GM21367 (cell line): Measurements from ENCODE around the gene NTRK2.
A peak's percentile ranks its signal among the peaks of the same experiment; 100 is the strongest.

ENCODE experiments used
- ATAC-seq: cut with Tn5 transposase; IDR thresholded peaks from one replicate; pipeline ENCODE4 v1.9.1; 2021; ENCODE audit not compliant: unreplicated experiment

The NTRK2 gene

GRCh38 chr9:85004818-85005413 lies 335.4 kb downstream of the NTRK2 start:
- no peak for ATAC-seq

DNA sequence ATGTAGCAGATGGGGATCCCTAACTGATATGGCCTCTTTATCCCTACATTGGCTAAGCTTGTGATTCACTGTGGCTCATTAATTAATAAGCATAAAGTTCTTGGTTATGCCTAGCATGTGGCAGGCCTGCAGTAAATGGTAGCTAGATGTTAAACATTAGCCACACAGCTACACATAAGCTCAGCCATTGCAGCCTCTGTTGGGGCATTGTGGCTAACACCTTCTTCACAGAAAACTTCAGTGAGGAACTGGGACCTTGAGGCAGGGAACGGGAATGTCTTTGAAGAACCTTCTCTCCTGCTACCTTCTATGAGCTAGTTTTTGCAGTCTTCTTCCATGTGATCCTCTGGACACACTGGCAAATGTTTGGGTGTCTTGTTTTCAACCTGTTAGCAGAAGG lies 338.2 kb downstream of the NTRK2 start:
- ATAC-seq: no peak

DNA sequence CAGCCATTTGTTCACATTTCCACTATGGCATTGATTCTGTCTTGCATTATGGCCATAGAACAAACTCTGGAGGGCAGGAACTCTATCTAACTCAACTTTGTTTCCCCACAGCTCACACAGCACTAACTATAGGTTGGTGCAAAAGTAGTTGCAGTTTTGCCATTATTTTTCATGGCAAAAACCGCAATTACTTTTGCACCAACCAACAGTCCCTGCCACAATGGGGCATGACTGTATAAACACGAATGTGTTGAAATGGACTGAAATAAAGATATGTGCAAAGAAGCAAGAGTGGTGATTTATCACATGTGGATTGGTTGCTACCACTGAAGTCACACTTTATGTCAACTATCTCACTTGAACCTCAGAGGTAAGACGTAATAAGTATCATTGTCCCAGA lies 338.7 kb downstream of the NTRK2 start:
- no peak for ATAC-seq

DNA sequence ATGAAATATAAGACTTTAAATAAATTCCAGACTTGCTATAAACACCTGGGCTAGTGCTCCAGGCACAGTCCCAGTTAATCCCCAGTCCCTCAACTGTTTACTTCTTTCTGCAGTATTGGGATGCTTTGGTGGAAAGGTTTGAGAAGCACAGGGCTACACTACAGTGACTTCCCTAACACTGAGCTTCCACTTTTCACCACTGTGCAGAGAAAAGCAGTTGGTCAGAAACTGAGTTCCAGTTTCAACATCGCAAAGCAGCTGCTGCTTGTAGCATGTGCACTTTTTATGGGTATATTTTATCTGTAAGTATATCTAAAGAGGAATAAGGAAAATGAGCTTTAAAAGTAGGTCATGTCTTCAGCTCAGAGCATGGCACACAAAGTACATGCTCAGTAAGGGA lies 339.7 kb downstream of the NTRK2 start:
- ATAC-seq: peak; percentile 78

GRCh38 chr9:85013703-85014102 lies 344.2 kb downstream of the NTRK2 start:
- no peak for ATAC-seq

DNA sequence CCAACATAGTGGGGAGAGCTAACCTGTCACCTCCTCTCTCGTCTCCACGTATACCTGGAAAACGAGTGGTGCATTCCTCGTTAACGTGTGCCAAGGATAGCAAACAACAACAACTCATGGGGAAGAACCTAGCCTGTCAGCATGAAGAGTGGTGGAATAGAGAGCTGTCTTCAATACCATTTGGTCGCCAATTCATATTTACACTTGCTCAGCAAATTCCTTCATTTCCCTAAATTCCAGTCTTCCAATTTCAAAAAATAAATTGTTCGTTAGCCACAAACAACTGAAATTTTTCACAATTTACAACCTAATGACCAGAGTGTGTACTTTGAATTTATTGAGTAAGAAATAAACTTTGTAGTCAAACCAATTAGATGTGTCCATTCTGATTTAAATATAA lies 344.8 kb downstream of the NTRK2 start:
- ATAC-seq: no peak

DNA sequence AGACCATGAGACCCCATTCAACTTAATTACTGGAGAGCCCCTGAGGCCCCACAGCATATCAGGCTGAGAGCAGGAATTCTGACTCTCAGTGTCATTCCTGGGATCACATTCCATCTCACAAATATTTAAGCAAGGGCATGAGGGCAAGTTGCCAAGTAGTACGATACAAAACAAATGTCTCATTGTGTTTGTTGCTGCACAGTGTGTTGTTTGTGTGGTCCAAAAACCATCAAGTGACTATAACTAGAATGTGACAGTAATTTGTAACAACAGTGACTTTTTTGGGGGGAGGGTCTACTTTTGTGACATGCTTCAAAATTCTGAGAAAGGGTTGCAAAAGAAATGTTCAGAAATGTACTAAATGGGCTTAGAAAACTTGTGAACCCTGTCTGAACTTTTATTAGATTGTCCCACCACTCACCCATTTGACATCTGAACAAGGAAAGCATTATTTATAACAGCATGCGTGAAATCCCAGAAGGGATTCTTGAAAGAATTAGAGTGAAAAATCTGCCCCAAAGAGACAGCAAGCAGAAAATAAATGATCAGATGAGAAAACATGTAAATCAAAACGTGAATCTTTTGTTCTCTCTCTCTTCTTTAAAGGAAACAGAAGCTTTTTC lies 347.0 kb downstream of the NTRK2 start:
- no peak for ATAC-seq

DNA sequence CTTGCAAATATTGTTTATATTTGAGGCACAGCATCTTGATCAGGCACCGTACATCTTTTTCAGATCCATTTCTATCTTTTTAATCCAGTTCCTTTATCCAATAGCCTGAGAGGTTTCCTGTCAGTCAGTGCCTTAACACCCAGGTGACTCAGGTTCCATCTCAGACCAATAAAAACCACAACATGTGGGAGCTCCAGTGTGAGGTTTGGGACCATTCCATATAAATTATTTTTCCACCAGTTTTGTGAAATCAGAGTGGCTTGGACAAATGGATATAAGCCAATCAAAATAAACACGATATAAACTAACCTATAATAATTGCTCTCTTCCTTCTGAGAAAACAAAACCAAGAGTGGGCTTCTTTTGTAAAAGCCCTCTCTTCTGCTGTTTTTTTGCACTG lies 351.3 kb downstream of the NTRK2 start:
- ATAC-seq: no peak

DNA sequence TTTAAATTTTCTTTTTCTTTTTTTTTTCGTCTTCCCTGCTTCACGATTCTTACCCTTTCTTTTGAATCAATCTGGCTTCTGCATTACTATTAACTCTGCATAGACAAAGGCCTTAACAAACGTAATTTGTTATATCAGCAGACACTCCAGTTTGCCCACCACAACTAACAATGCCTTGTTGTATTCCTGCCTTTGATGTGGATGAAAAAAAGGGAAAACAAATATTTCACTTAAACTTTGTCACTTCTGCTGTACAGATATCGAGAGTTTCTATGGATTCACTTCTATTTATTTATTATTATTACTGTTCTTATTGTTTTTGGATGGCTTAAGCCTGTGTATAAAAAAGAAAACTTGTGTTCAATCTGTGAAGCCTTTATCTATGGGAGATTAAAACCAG lies 352.2 kb downstream of the NTRK2 start:
- no peak for ATAC-seq

DNA sequence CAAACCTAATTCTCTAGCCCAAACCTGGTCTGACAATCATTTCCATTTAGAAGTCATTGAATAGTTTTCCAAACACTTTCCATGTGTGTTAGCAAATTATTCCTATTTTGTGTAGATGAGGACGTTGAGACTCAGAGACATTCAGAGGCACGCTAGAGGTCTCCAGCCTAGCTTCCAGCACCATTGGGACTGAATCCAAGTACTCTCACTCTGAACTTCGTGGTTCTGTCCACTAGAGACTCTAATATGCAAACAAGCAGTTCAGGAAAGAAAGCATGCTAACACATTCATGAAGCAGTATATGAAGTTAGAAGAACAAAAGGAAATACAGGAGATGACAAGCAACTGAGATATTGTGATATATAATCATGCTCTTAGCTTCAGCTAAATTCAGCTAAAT lies 354.8 kb downstream of the NTRK2 start:
- ATAC-seq: no peak

GRCh38 chr9:85025638-85026037 lies 356.1 kb downstream of the NTRK2 start:
- no peak for ATAC-seq

DNA sequence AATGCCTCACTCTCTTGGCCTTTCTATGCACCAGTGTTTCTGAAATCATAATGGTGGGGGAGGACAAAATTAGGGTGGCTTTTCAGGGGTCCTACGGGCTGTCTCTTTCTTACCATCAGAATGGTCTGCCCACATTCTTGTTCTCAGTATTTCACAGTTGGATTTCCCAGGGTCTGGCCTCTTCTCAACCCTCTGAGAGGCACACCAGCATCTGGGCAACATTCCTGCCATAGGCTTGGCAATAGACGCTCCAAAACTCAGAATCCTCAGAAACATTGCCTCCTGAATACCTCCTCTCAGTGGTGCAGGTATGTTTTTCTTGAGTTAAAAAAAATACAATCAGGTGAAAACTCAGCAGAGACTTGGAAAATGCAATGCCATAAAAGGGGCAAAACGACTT lies 358.3 kb downstream of the NTRK2 start:
- no peak for ATAC-seq

DNA sequence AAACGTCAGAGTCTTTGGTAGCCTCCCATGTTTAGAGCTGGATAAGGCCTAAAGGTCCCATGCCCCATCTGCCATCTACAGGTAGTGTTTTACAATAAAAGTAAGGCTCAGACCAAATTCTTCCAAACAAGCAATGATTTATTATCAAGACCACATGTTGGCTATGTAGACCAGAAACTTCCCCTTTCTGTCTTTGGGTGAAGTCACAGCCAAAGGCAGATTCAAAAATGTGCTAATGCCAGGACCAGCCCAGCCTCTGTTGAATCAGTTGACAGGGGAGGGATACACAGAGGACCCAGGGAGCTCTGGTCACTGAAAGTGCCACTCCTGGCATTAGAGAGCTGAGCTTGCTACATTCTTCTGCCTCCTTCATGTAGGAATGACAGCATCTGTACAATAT lies 360.8 kb downstream of the NTRK2 start:
- no peak for ATAC-seq

DNA sequence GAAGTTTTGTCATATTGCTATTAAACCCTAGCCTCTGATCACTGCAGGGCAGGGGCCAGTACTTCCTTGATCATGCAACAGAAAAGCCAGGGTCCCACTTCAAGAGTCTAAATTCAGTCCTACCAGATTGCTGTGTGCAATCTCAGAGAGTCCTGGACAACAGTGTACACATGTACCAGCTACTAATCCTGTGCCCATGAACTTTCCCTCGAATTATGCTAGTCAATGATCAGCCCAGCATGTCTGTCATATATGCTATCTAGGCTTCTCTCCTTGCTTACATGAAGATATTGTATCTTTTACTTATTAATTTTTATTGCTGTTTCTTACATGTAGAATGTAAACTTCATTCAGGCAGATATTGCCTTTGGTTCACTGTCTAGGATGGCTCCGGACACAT lies 367.0 kb downstream of the NTRK2 start:
- ATAC-seq: no peak

DNA sequence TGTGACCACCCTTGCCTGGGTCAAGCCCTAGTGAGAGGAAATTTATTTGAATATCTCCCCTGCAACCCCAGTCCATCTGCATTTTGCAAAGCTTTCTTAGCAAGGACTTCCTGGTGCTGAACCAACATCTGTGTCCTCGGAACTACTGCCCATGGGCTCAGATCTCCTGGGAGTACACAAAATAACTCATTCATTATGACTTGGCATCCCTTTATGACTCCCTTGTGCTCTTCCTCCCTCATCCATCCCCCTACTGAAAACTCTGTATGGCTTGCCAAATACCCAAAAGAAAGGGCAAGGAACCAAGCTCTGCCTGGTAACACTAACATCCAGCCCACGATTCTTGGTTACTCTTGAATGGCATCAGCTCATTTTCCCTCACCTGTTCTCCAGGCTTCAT lies 368.5 kb downstream of the NTRK2 start:
- no peak for ATAC-seq

GRCh38 chr9:85038824-85039608 lies 369.5 kb downstream of the NTRK2 start:
- ATAC-seq: no peak

- ATAC-seq: no peak
Measured at GRCh38 chr9:85040146-85040545, 370.6 kb downstream of the NTRK2 start.

DNA sequence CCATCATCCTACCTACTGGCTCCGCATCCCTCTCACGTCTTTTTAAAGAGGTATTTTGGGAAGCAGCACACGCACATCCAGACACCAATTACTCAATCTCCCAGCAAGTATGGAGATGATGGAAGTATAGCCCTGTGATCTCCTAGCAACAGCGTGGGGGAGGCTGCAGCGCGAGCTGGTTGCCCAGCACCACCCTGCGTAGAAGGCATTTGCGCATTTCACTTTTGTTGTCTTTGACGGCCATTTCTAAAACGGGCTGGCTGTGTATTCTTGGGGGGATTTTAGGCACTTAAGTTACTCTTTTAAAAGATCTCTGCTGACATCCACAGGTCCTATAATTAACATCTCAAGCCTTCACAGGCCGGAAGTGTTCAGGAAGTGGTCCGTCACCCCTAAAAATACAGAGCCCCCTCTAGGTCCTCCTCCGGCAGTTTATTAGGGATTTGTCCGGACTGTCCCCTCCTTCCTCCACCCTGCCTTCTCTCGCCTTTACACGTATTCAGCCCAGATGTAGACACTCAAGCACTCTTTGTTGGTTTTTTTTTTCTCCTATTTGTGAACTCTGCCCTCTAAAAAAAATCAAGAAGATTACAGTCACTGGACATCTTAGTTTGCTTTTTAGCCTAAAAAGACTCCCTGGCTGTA lies 371.4 kb downstream of the NTRK2 start:
- ATAC-seq: no peak

DNA sequence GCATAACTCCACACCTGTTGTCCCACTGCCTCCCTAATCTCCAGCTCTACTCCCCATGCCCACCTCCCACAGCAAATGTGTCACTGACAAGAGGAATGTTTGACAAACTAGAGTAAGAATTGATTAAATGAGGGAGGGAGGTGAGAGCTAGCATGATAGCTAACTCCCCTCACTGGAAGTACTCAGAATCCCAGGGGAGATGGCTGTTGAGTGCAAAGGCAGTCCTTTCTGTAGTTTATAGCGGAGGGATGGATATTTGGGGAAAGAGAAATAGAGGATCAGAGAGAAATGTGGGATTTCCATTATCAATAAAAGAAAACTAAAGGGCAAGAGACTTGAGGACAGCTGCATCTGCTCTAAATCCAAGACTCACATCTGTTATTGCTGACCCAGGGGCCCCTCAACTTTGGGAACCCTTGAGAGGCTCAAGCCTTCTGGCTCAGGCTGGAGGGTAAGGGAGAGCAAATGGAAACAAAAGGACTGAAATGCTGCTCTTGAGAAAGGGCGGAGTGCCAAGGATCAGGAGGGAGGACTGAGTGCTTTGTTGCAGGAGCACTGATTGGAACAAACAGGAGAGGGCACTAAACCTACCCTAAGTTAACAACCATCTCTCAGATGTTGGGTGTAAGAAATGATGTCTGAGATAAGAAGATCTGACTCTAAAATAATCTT lies 372.1 kb downstream of the NTRK2 start:
- ATAC-seq: no peak

DNA sequence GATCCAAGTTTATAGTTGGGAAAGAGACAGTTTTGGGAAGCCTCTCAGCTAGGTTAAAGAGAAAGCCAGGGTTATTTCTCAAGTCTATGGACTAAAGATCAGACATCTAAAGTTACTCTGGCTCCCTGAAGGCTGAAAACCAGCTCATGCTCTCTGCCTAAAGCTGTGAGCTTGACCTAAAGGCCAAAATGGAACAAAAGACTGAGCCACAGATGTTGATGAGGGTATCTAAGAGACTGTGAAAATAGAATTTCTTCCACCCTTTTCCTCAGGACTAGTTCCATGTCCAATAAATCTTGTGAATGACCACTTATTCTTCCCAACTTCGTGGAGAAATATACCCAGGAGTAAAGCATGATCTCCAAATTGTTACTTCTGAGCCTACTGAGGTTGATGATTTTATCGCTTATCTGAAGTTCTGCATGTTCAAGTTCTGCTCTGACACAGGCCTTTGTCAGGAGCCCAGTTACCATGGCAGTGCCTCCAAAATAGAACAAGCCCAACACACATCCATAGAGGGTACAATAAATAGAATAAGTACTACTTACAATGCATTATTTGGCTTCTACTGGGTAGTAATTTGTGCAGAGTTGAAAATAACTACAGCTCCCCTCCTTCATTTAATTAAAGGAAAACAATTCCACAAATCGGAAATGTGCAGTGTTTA lies 373.6 kb downstream of the NTRK2 start:
- no peak for ATAC-seq

- no peak for ATAC-seq
Measured at GRCh38 chr9:85045271-85045670, 375.7 kb downstream of the NTRK2 start.
